Stimulated activated CD4-positive, alpha-beta T cell treated with anti-CD3 and anti-CD28 coated beads, Interleukin-2, amount 100 ng/mL, for 4 hours (primary cell): ENCODE results near the gene GDA.
"Not testable (repeated sequence)": the region's sequence is repeated elsewhere in the genome, so short reads cannot be mapped to it uniquely, and the experiment has no call there.

Experiments used
- DNase-seq: peaks from one replicate; pipeline ENCODE4 v3.0.0-alpha.2; 2020; ENCODE audit warnings: low read depth

GDA gene

DNA sequence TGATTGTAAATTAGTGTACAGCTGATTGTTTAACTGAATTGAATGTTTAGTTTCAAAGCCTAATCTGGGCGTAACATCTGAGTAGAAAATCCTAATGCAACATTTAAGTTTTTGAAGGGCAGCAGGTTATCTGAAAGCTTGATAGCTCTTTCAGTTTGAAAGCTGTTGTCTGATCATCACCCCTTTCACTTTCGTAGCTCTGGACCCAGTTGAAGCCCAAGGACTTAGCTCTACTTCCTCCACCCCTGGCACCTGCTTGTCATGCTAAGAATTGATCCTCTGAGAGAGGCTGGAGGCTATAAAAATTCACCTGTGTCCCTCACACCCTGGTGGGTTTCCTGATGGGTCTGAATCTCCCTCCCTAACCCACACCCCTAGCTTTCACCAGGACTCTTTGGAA lies 129.7 kb downstream of the GDA start:
- DNase-seq: no peak

DNA sequence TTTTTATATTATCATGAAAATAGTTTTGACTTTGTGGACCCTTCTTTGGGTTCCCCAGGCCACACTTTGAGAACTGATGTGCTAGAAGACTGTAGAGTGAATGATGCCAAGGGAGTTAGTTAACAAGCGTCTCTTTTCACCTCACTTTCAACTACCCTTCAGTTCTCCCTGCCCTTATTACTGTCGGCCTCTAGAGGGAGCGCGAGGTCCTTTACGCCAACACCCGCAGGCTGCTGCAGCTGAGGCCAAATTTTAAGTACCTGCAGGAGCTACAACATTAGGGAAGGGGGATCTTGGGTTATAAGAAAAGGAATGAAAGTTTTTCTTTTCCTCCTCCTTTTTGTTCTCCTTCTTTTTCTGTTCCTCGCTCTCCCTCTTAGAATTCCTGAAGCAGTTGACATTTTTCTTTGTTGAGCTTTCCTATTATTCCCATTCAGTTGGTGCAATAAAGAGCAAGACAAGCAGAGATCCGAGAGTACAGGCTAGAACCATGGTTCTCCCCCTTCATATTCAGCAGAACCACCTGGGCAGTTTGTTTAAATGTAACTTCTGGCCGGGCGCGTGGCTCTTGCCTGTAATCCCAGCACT lies 131.8 kb downstream of the GDA start:
- peak; percentile 44 for DNase-seq

DNA sequence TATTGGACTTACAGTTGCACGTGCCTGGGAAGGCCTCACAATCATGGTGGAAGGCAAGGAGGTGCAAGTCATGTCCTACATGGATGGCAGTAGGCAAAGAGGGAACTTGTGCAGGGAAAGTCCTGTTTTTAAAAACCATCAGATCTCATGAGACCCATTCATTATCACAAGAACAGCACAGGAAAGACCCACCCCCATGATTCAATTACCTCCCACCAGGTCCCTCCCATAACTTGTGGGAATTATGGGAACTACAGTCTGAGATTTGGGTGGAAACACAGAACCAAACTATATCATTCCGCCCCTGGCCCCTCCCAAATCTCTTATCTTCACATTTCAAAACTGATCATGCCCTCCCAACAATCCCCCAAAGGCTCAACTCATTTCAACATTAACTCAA lies 140.2 kb downstream of the GDA start:
- no peak for DNase-seq

DNA sequence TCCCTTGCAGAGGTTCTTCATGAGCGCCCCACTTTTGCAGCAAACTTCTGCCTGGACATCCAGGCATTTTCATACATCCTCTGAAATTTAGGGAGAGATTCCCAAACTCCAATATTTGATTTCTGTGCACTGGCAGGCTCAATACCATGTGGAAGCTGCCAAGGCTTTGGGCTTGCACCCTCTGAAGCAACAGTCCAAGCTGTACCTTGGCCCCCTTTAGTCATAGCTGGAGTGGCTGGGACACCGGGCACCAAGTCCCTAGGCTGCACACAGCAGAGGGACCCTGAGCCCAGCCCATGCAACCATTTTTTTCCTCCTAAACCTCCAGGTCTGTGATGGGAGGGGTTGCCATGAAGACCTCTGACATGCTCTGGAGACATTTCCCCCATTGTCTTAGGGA lies 141.1 kb downstream of the GDA start:
- DNase-seq: no peak

DNA sequence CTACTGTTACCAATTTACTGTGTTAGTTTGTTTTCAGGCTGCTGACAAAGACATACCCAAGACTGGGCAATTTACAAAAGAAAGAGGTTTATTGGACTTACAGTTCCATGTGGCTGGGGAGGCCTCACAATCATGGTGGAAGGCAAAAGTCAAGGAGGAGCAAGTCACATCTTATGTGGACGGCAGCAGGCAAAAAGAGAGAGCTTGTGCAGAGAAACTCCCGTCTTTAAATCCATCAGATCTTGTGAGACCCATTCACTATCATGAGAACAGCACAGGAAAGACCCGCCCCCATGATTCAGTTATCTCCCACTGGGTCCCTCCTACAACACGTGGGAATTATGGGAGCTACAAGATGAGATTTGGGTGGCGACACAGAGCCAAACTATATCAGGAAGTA lies 142.3 kb downstream of the GDA start:
- not testable (repeated sequence) for DNase-seq

DNA sequence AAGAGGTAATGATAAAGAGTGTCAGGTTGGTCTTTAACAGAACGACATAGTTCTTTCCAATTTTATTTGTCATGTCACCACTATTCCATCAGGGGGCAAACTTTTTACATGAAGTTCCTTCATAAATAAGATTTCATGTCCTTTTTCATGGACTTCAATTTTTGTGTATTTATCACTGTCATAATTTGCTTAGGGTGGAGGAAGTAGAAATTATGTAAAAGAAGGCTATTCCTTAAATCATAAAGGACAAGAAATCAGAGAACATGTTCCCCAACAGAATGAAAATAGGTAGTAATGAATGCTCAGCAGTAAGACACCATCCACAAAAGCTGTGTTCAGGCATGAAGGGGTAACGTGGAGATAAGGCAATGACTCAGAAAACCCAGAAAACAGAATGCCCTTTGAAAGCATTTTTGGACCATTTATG lies 143.0 kb downstream of the GDA start:
- DNase-seq: no peak

DNA sequence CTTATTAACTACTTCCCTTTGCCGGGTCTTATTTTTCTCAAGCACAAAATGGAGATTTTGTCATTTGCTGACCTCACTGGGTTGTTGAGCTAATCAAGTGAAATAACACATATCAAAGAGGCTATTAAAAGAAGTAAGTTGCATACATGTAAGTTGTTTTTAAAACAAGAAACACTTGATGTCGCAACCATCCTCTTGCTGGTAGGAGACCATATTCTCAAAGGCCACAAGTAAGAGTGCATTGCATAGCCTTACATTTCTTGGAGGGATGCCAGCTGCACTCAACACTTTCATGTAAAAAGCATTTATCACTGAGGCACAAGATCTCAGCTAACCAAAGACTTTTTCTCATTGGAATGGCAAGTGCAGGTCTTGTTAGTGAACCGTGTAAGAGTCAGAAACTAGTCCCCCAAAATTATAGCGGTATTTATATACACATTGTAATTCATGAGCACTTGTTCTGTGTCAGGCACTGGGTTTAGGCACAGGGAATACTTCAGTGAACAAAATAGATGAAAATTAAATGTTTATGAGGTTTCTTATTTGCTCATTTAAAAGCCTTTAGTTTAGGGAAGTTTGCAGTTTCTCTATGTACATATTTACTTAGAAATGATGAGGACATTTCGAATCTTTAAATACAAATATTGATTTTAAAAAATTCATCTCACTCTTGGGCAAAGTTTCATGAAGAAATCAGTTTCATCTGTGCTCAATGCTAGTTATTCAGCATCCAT lies 143.8 kb downstream of the GDA start:
- DNase-seq: no peak

DNA sequence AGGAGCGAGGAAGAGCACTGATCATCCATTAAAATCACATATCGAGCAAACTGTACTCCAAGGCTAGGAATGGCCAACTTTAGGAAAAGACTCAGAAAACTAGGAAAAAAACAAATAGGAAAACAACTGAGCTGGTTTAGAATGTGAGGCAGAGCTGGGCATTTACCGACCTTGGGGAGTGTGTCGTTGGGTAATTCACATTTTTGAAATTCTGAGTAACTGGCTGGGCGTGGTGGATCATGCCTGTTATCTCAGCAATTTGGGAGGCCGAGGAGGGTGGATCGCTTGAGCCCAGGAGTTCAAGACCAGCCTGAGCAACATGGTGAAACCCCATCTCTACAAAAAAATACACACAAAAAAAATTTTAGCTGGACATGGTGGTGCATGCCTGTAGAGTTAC lies 145.7 kb downstream of the GDA start:
- DNase-seq: no peak

DNA sequence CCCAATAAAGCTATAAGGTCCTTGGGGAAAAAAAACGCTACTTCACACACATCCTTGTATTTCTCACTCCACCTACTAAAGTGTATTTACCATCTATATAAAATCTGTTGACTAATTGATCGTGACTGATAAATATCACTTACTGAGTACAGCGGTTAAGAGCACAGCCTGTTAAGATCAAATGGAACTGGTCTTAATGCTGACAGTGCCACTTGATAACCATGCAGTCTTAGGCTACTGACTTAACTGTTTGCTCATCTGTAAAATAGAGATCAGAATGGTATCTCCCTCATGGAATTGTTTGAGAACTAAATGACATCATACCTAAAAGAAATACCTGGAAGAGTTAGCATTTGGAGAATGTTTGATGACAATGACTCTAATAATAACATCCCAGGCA lies 148.3 kb downstream of the GDA start:
- DNase-seq: no peak

DNA sequence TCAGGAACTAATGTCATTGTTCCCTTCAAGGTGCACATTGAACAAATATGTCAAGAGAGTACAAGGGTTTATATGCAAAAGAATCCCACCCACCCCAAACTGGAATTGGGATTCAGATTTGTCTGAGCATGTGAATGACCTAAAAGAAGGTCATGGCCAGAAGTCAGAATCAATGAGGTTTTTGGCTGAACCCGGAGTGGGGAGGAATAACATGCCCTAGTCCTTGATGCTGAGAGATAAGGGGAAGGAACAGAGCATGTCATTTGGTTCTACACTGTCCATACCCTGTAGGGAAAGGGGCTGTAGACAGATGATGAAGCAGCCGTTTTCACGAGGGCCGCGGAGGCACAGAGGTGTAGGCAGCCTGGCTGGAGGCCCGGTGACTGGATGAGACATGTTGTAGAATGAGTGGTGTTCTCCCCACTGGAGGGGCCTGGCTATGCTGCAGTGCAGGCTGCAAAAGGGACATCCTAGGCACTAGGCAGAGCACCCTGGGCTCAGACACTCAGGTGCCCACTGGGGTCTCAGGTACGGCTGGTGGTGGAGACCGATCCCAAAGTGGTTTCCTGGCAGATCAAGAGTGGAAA lies 149.9 kb downstream of the GDA start:
- no peak for DNase-seq

DNA sequence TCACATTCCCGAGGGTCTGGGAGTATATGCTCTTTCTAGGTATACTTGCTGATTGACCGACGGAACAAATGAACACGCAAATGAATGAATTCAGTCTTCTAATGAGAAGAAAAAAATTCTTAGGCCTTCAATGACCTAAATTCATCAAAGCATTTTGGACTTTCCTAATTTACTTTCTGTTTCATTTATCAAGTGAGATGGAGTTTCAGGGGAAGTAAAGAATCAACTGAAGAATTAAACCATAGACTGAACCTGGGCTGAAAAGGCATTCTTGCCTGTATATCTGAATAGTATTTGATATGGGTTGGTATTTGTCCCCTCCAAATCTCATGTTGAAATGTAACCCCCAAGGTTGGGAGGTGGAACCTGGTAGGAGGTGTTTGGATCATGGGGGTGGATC lies 151.6 kb downstream of the GDA start:
- DNase-seq: no peak
